Tibial artery (tissue), 4 donors: ENCODE measurements around the gene SNX20.

Experiments
- DNase-seq, 2 donors: peaks; one replicate each; pipeline ENCODE4 v3.0.0-alpha.2; 2019
- H3K27ac ChIP-seq, 2 donors: fragments of 200-600 bp; sonication (generic) in 1 of 2; 1 replicate in 1 of 2; 2 replicates in 1 of 2; pipeline ENCODE4 v1.5.1; 2018 to 2019; ENCODE audit warnings: mild to moderate bottlenecking in 1 of 2
- H3K27me3 ChIP-seq, 2 donors: fragments of 200-600 bp; sonication (generic) in 1 of 2; one replicate each; pipeline versions ENCODE4 v1.5.1 to v1.6.0; 2016 to 2019
- H3K36me3 ChIP-seq, 3 donors: fragments of 200-600 bp; sonication (generic) in 2 of 3; one replicate each; pipeline ENCODE4 v1.5.1; 2016 to 2019; ENCODE audit warnings: mild to moderate bottlenecking in 2 of 3
- H3K4me1 ChIP-seq, 4 donors: fragments of 200-600 bp; sonication (generic) in 2 of 4; 1 replicate in 3 of 4; 2 replicates in 1 of 4; pipeline ENCODE4 v1.5.1; 2016 to 2019
- H3K4me3 ChIP-seq, 2 donors: fragments of 200-600 bp; sonication (generic) in 1 of 2; 1 replicate in 1 of 2; 2 replicates in 1 of 2; pipeline ENCODE4 v1.5.1; 2018 to 2019; ENCODE audit warnings: mild to moderate bottlenecking in 2 of 2
- H3K9me3 ChIP-seq, 3 donors: fragments of 200-600 bp; sonication (generic) in 1 of 3; one replicate each; pipeline ENCODE4 v1.5.1; 2016 to 2019
- intact Hi-C: fragments of 100-400 bp; cut with DNase I; formaldehyde crosslinking; loops from one replicate; pipeline ENCODE4 v1.15.0; 2023; ENCODE audit warnings: low total_unique reads
- TF ChIP-seq, protein P1 (sequence below), 2 experiments: fragments of 200-600 bp in 1 of 2; fragments of 450-650 bp in 1 of 2; IDR thresholded peaks; one replicate each; pipeline ENCODE4 v1.5.1; 2017 to 2019; ENCODE audit warnings: antibody characterized with exemption in 2 of 2, mild to moderate bottlenecking in 1 of 2, moderate library complexity in 1 of 2

The SNX20 gene

DNA sequence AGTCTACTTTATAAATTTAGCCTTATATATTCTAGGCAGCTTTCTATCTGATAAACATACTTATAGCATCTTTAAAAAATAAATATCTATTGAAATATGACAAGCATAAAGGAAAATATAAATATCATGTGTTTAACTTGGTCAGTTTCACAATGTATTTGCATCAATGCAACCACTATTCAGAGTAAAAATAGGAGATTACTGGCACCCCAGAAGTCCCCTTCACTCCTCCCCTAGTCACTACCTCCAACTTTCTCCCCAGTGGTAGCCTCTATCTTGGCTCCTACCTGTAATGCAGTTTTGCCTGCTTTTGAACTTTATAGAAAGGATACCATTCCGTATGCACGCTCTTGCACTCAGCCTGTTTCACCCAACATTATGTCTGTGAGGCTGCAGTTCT is 9.1 kb upstream of the SNX20 start:
- Histone ChIP-seq H3K4me3 (no peak overlapping the region), H3K27ac (no peak overlapping the region), H3K4me1 (peaks cover 0 to 17% (median 8%) of the 10 kb centered on the region in 4 donors), H3K36me3 (no peaks in the 10 kb centered on the region), H3K27me3 (no peaks in the 10 kb centered on the region), H3K9me3 (no peaks in the 10 kb centered on the region)
- intact Hi-C loops, result loop anchor here (10.0 kb wide), 1 partner anchor 55 kb away; the partner anchor contains the start of gene CYLD
- TF ChIP-seq, protein P1, sequence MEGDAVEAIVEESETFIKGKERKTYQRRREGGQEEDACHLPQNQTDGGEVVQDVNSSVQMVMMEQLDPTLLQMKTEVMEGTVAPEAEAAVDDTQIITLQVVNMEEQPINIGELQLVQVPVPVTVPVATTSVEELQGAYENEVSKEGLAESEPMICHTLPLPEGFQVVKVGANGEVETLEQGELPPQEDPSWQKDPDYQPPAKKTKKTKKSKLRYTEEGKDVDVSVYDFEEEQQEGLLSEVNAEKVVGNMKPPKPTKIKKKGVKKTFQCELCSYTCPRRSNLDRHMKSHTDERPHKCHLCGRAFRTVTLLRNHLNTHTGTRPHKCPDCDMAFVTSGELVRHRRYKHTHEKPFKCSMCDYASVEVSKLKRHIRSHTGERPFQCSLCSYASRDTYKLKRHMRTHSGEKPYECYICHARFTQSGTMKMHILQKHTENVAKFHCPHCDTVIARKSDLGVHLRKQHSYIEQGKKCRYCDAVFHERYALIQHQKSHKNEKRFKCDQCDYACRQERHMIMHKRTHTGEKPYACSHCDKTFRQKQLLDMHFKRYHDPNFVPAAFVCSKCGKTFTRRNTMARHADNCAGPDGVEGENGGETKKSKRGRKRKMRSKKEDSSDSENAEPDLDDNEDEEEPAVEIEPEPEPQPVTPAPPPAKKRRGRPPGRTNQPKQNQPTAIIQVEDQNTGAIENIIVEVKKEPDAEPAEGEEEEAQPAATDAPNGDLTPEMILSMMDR (IDR thresholded peaks at IDR 0.05), result no peak
- no peak for DNase-seq

DNA sequence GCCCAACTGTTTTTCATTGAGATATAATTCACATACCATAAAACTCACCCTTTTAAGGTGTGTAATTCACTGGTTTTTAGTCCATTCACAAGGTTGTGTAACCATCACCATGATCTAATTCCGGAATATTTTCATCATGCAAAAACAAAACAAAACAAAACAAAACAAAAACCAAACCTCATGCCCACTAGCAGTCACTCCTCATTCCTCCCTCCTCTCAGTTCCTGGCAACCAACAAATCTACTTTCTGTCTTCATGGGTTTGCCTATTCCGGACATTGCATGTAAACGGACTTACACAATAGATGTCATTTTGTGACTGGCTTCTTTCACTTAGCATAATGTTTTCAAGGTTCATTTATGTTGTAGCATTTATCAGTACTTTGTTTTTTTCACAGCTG is 7.8 kb upstream of the SNX20 start:
- Histone ChIP-seq H3K36me3 (no peaks in the 10 kb centered on the region), H3K27me3 (no peaks in the 10 kb centered on the region), H3K27ac (no peak overlapping the region), H3K9me3 (no peaks in the 10 kb centered on the region), H3K4me1 (peaks cover 0 to 16% (median 6%) of the 10 kb centered on the region in 4 donors), H3K4me3 (no peak overlapping the region)
- DNase-seq, result no peak
- TF ChIP-seq, protein P1 (IDR thresholded peaks at IDR 0.05), result no peak
- intact Hi-C loops, result no loop called here

DNA sequence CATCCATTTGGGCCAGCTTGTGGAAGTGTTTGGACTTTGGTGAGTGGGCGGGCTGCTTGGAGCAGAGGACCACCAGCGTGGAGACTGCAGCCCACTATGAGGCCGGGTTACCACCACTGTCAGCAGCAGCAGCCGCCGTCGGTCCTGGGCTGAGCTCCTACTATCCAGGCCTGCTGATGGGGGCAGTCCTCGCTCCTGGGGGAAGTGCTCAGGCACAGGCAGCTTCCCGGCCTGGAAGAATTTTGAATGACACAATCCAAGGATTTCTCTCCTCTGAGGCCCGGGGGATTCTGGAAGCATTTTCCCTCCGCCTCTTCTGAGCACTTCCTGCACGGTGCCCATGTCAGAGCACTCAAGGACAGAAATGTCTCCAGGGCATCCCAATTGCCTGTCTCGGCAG is 7.0 kb upstream of the SNX20 start:
- Histone ChIP-seq H3K27me3 (no peaks in the 10 kb centered on the region), H3K4me3 (no peak overlapping the region), H3K4me1 (peaks cover 0 to 9% (median 2%) of the 10 kb centered on the region in 4 donors), H3K9me3 (no peaks in the 10 kb centered on the region), H3K27ac (no peak overlapping the region), H3K36me3 (no peaks in the 10 kb centered on the region)
- intact Hi-C loops, result no loop called here
- DNase-seq, result peak in 1 of 2 donors; percentile 53
- TF ChIP-seq, protein P1 (IDR thresholded peaks at IDR 0.05), result no peak

DNA sequence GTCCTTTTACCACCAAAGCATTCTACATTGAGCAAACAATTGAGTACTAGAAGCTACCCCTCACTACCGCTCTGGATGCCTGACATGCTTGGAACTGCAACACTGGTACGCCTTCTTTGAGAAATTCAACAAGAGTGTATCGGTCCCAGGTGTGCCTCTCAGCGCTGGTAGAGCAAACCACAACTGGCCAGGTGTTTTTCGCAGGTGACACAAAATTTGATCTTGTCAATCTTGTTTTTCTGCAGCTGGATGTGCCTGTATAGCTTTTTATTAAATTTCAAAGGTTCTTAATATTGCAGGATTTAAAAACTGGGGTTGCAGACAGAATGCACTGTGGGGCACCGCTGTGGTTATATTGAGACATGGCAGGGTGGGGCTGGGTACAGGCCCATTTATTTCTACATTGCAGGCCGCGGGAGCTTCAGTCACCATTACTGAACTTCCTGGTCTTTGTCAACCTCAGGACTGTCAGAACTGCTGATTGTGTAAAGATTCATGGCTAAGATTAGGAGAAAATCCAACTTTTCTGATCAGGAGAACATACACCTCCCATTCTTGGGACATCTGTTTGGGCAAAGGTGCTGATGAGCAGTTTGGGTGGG is 4.5 kb upstream of the SNX20 start:
- no peaks in the 10 kb centered on the region for H3K36me3 ChIP-seq
- peaks cover 0 to 6% (median 0%) of the 10 kb centered on the region in 4 donors for H3K4me1 ChIP-seq
- no peak overlapping the region for H3K4me3 ChIP-seq
- peak; percentile 51 to 59 for DNase-seq
- H3K27ac ChIP-seq, result no peak overlapping the region
- intact Hi-C loops, result no loop called here
- TF ChIP-seq, protein P1 (IDR thresholded peaks at IDR 0.05), result no peak
- H3K9me3 ChIP-seq, result no peaks in the 10 kb centered on the region
- no peaks in the 10 kb centered on the region for H3K27me3 ChIP-seq

DNA sequence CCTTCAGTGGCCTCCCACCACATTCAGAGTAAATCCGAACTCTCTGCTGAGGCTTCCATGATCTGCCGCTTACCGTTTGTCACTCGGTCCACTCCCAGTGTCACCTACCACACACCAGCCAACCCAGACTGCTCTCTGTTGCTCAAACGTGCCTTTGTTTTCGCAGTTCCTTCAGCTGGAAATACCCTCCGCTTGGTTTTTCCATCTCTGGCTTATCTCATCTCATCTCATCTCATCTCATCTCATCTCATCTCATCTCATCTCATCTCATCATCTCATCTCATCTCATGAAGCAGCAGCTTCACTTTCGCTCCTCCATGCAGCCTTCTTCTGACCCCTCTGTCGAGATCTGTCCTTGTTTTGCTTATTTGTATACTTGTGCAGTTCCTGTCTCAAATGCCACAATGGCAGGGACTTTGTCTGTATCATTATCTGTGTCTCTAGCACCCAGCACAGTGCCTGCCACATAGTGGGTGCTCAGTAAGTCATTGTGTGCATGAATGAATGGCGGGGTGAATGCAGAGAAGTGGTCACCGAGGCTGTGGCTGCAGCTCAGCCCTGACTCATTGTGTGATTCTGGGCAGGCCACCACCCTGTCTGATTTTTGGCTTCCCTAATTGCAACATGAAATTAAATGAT is 3.8 kb upstream of the SNX20 start:
- peak in 1 of 2 donors; percentile 52 for DNase-seq
- intact Hi-C loops, result no loop called here
- H3K27ac ChIP-seq, result no peak overlapping the region

More for the DNA sequence above, 3.8 kb upstream of the SNX20 start:
- Histone ChIP-seq H3K27me3 (no peaks in the 10 kb centered on the region), H3K4me1 (peaks cover 0 to 6% (median 0%) of the 10 kb centered on the region in 4 donors), H3K4me3 (no peak overlapping the region), H3K9me3 (no peaks in the 10 kb centered on the region), H3K36me3 (no peaks in the 10 kb centered on the region)
- TF ChIP-seq, protein P1 (IDR thresholded peaks at IDR 0.05), result no peak
